Heart left ventricle (tissue), 16 donors: ENCODE results near the gene SRPK2. TPM values are rescaled to one million over a fixed set of nuclear protein-coding genes. Genes with fewer than 3 reads are reported as not detected.
"Not testable (repeated sequence)": the region's sequence is repeated elsewhere in the genome, so short reads cannot be mapped to it uniquely, and the experiment has no call there.

ENCODE experiments used
- ATAC-seq, 4 donors: fragments of 200-7000 bp; cut with Tn5 transposase; one replicate each; pipeline ENCODE4 v1.9.1; 2020 to 2022; ENCODE audit warnings: moderate library complexity in 4 of 4, mild to moderate bottlenecking in 3 of 4, moderate number of reproducible peaks in 1 of 4
- DNase-seq, 5 donors: peaks; one replicate each; pipeline ENCODE4 v3.0.0-alpha.2; 2020
- H3K27ac ChIP-seq, 12 donors: fragments of 200-600 bp; sonication (generic) in 4 of 12; one replicate each; pipeline versions ENCODE4 v1.5.0 to v1.8.0; 2016 to 2022; ENCODE audit warnings: mild to moderate bottlenecking in 2 of 12
- H3K27me3 ChIP-seq, 9 donors: fragments of 200-600 bp; sonication (generic) in 2 of 9; one replicate each; pipeline versions ENCODE4 v1.5.1 to v1.8.0; 2016 to 2022; ENCODE audit warnings: mild to moderate bottlenecking in 3 of 9
- H3K36me3 ChIP-seq, 9 donors: fragments of 200-600 bp; sonication (generic) in 2 of 9; one replicate each; pipeline versions ENCODE4 v1.5.0 to v1.8.0; 2018 to 2022; ENCODE audit warnings: mild to moderate bottlenecking in 2 of 9
- H3K4me1 ChIP-seq, 12 donors: fragments of 200-600 bp; sonication (generic) in 4 of 12; one replicate each; pipeline versions ENCODE4 v1.5.0 to v1.8.0; 2016 to 2022; ENCODE audit warnings: mild to moderate bottlenecking in 3 of 12
- H3K4me3 ChIP-seq, 12 donors: fragments of 200-600 bp; sonication (generic) in 4 of 12; one replicate each; pipeline versions ENCODE4 v1.5.0 to v1.8.0; 2017 to 2022; ENCODE audit warnings: mild to moderate bottlenecking in 9 of 12, moderate library complexity in 4 of 12
- H3K9me3 ChIP-seq, 12 donors: fragments of 200-600 bp; sonication (generic) in 4 of 12; one replicate each; pipeline versions ENCODE4 v1.5.0 to v1.8.0; 2016 to 2022; ENCODE audit warnings: mild to moderate bottlenecking in 1 of 12
- CTCF ChIP-seq, 12 donors: fragments of 200-600 bp; sonication (generic) in 4 of 12; IDR thresholded peaks; one replicate each; pipeline versions ENCODE4 v1.5.0 to v1.8.0; 2018 to 2022; ENCODE audit warnings: antibody characterized with exemption in 12 of 12, mild to moderate bottlenecking in 5 of 12
- POLR2A ChIP-seq, 2 donors: fragments of 450-650 bp; IDR thresholded peaks; one replicate each; pipeline ENCODE4 v1.6.1; 2017; ENCODE audit warnings: antibody characterized with exemption in 2 of 2, mild to moderate bottlenecking in 2 of 2, moderate library complexity in 2 of 2
- WGBS, 4 donors: extraction: QIAGEN DNeasy Blood & Tissue Kit in 2 of 4; methylation state at CpG; one replicate each; pipeline versions ENCODE4 v1.1.5 to v1.1.7; 2013 to 2018; 5-methylcytosine and 5-hydroxymethylcytosine counted together
- intact Hi-C, 10 donors: fragments of 100-400 bp; cut with DNase I; formaldehyde crosslinking; loops; one replicate each; pipeline versions ENCODE4 v1.11.1 to v1.14.2; 2022
- polyA plus RNA-seq, 2 donors: library from polyadenylated mRNA; stranded (reverse); fragments of 200-250 nt; gene quantifications; one replicate each; pipeline ENCODE4 v1.2.3, GENCODE V29; 2013
- total RNA-seq, 9 donors: library from RNA; depleted of rRNA in 2 of 9; stranded (reverse); fragments of >200 nt in 2 of 9; fragmentation: NEBNext Ultra II Directional in 3 of 9; extraction: Animal tissue kit (Norgen Biotek cat#: 25700) in 3 of 9; gene quantifications; one replicate each; pipeline versions ENCODE4 v1.1.0 to v1.2.4, GENCODE V29; 2016 to 2023
- donor health status: ischemic (EF 13 %, LVEDD 7.1; RV severe dilation, severe dysfunction).
- donor health status: healthy with polysubstance abuse.
- donor health status: DM: no; HTN: yes; CAD: no.
- donor health status: DM: no; HTN: no; CAD: no.
- donor health status: ischemic (EF 25% LVEDD 6.9; RV normal size, moderate dysfunction).
- donor health status: ischemic (EF 25% LVEDD 5.7; RV mildly dilated, moderate dysfunction).
- donor health status: healthy.
- donor health status: DM: yes; HTN: yes; CAD: no.
- donor health status: ischemic (EF 35%, LVEDD 5.7; RV mildly dilated, moderate dysfunction).
- donor health status: nonischemic (EF 11% LVEDD 7.7; RV severe dilation, severe dysfunction).
- donor health status: DM: yes; HTN: yes; CAD: no.
- donor health status: PGD.
- donor health status: ischemic (EF 29% LVEDD 5.4; RV normal size, mild dysfunction).
- donor health status: nonischemic (EF 23%, LVEDD 6.1; RV moderate dilation, normal function).

SRPK2 gene
- total and polyA plus RNA-seq, 11 donors: 8.6 to 42.4 (median 33.5) TPM

- Histone ChIP-seq H3K9me3 (no peaks in the 10 kb centered on the region), H3K4me3 (no peak overlapping the region), H3K27ac (no peak overlapping the region), H3K27me3 (no peaks in the 10 kb centered on the region), H3K36me3 (no peaks in the 10 kb centered on the region), H3K4me1 (peaks cover 0 to 7% (median 0%) of the 10 kb centered on the region in 12 donors)
- 92 to 98% (median 96%) methylated on average over 5 of the region's 5 CpGs for WGBS, 4 donors
- no peak for DNase-seq
- no peak for ATAC-seq
- intact Hi-C loops: no loop called here
- TF ChIP-seq POLR2A (IDR thresholded peaks at IDR 0.05) (no peak), CTCF (IDR thresholded peaks at IDR 0.05) (no peak)
These were observed 63.4 kb downstream of the SRPK2 start for GRCh38 chr7:105325216-105325904.

- H3K36me3 ChIP-seq, ATAC-seq, H3K9me3 ChIP-seq, intact Hi-C loops, H3K4me1 ChIP-seq, H3K27me3 ChIP-seq, H3K27ac ChIP-seq, H3K4me3 ChIP-seq, DNase-seq: not testable (repeated sequence)
- WGBS, 4 donors: 88 to 97% (median 95%) methylated on average over 8 of the region's 8 CpGs
These were observed 64.1 kb downstream of the SRPK2 start for GRCh38 chr7:105324606-105325005.

GRCh38 chr7:105323366-105323765 lies 65.4 kb downstream of the SRPK2 start:
- no peaks in the 10 kb centered on the region for H3K27me3 ChIP-seq
- intact Hi-C loops: no loop called here
- DNase-seq (no peak), ATAC-seq (no peak)
- no peak overlapping the region for H3K27ac ChIP-seq
- no peaks in the 10 kb centered on the region for H3K9me3 ChIP-seq
- H3K4me1 ChIP-seq: peaks cover 0 to 10% (median 0%) of the 10 kb centered on the region in 12 donors
- TF ChIP-seq POLR2A (IDR thresholded peaks at IDR 0.05) (no peak), CTCF (IDR thresholded peaks at IDR 0.05) (no peak)
- no peak overlapping the region for H3K4me3 ChIP-seq
- H3K36me3 ChIP-seq: no peaks in the 10 kb centered on the region
- 82 to 90% (median 87%) methylated on average over 1 of the region's 1 CpG for WGBS, 4 donors

GRCh38 chr7:105322655-105323277 lies 66.0 kb downstream of the SRPK2 start:
- 72 to 82% (median 77%) methylated on average over 6 of the region's 6 CpGs for WGBS, 4 donors
- intact Hi-C loops: no loop called here
- no peaks in the 10 kb centered on the region for H3K27me3 ChIP-seq

More at GRCh38 chr7:105322655-105323277, 66.0 kb downstream of the SRPK2 start:
- no peaks in the 10 kb centered on the region for H3K36me3 ChIP-seq
- no peak for ATAC-seq
- no peak for DNase-seq
- H3K27ac ChIP-seq: no peak overlapping the region
- no peaks in the 10 kb centered on the region for H3K9me3 ChIP-seq
- no peak overlapping the region for H3K4me3 ChIP-seq
- peaks cover 0 to 10% (median 0%) of the 10 kb centered on the region in 12 donors for H3K4me1 ChIP-seq
- TF ChIP-seq POLR2A (IDR thresholded peaks at IDR 0.05): no peak
- no peak for TF ChIP-seq CTCF (IDR thresholded peaks at IDR 0.05)
